H9 (cell line): ENCODE results near the gene RASGEF1C. TPM values are rescaled to one million over a fixed set of nuclear protein-coding genes. Genes with fewer than 3 reads are reported as not detected.

Experiments
- DNase-seq: peaks from one replicate; pipeline ENCODE4 v3.0.0-alpha.2; 2017
- H2AFZ ChIP-seq: one replicate; pipeline ENCODE4 v1.6.1; 2013; ENCODE audit warnings: mild to moderate bottlenecking, low read length, control low read depth, moderate library complexity
- H2AK5ac ChIP-seq: 2 replicates; pipeline ENCODE4 v1.6.1; 2013; ENCODE audit warnings: low read length, control low read depth, mixed read lengths; ENCODE audit not compliant: insufficient read length
- H2BK120ac ChIP-seq: one replicate; pipeline ENCODE4 v1.6.1; 2013; ENCODE audit warnings: low read depth, mild to moderate bottlenecking, low read length, control low read depth, inconsistent platforms; ENCODE audit not compliant: poor library complexity, severe bottlenecking
- H2BK12ac ChIP-seq: 2 replicates; pipeline ENCODE4 v1.6.1; 2013; ENCODE audit warnings: low read length, control low read depth, mixed read lengths, low read depth; ENCODE audit not compliant: insufficient read length
- H2BK15ac ChIP-seq: 2 replicates; pipeline ENCODE4 v1.6.1; 2013; ENCODE audit warnings: low read depth, low read length, control low read depth
- H2BK20ac ChIP-seq: one replicate; pipeline ENCODE4 v1.6.1; 2013; ENCODE audit warnings: low read depth, mild to moderate bottlenecking, low read length, control low read depth, inconsistent platforms; ENCODE audit not compliant: poor library complexity, severe bottlenecking
- H2BK5ac ChIP-seq: 2 replicates; pipeline ENCODE4 v1.6.1; 2013; ENCODE audit warnings: low read length, control low read depth, mixed read lengths; ENCODE audit not compliant: insufficient read length
- H3K14ac ChIP-seq: 2 replicates; pipeline ENCODE4 v1.6.1; 2013; ENCODE audit warnings: low read length, control low read depth; ENCODE audit not compliant: insufficient read depth
- H3K18ac ChIP-seq: 2 replicates; pipeline ENCODE4 v1.6.1; 2013; ENCODE audit warnings: low read depth, mild to moderate bottlenecking, mixed read lengths, low read length, control low read depth; ENCODE audit not compliant: insufficient read length
- H3K23ac ChIP-seq: 2 replicates; pipeline ENCODE4 v1.6.1; 2013; ENCODE audit warnings: low read length, control low read depth, mixed read lengths, low read depth; ENCODE audit not compliant: insufficient read length
- H3K23me2 ChIP-seq: 2 replicates; pipeline ENCODE4 v1.6.1; 2013; ENCODE audit warnings: low read depth, mild to moderate bottlenecking, mixed read lengths, low read length, control low read depth; ENCODE audit not compliant: insufficient read length, poor library complexity, severe bottlenecking
- H3K27ac ChIP-seq: 2 replicates; pipeline ENCODE4 v1.5.1; 2013; ENCODE audit warnings: low read length, control low read depth, mixed read lengths, low read depth; ENCODE audit not compliant: insufficient read length
- H3K27me3 ChIP-seq: 2 replicates; pipeline ENCODE4 v1.6.1; 2013; ENCODE audit warnings: low read length, control low read depth, inconsistent platforms; ENCODE audit not compliant: insufficient read depth
- H3K4ac ChIP-seq: 2 replicates; pipeline ENCODE4 v1.6.1; 2013; ENCODE audit warnings: low read depth, mild to moderate bottlenecking, control low read depth, inconsistent platforms, low read length, moderate library complexity
- H3K4me1 ChIP-seq: 2 replicates; pipeline ENCODE4 v1.6.1; 2013; ENCODE audit warnings: low read length, control low read depth, inconsistent platforms; ENCODE audit not compliant: insufficient read depth
- H3K4me2 ChIP-seq: 2 replicates; pipeline ENCODE4 v1.6.1; 2013; ENCODE audit warnings: low read length, control low read depth, mixed read lengths; ENCODE audit not compliant: insufficient read length, insufficient read depth
- H3K56ac ChIP-seq: 2 replicates; pipeline ENCODE4 v1.6.1; 2013; ENCODE audit warnings: low read depth, mild to moderate bottlenecking, mixed read lengths, low read length, control low read depth; ENCODE audit not compliant: insufficient read length
- H3K79me1 ChIP-seq: 2 replicates; pipeline ENCODE4 v1.6.1; 2013; ENCODE audit warnings: low read depth, mild to moderate bottlenecking, moderate library complexity, low read length, control low read depth, inconsistent platforms; ENCODE audit not compliant: insufficient read depth, poor library complexity, severe bottlenecking
- H3K79me2 ChIP-seq: 2 replicates; pipeline ENCODE4 v1.6.1; 2013; ENCODE audit warnings: low read length, control low read depth, inconsistent platforms; ENCODE audit not compliant: insufficient read depth
- H3K9ac ChIP-seq: 2 replicates; pipeline ENCODE4 v1.6.1; 2013; ENCODE audit warnings: low read length, control low read depth, mixed read lengths; ENCODE audit not compliant: insufficient read length; ENCODE audit errors: extremely low read depth
- H3K9me3 ChIP-seq: one replicate; pipeline ENCODE4 v1.6.1; 2013; ENCODE audit warnings: low read depth, low read length, inconsistent platforms; ENCODE audit not compliant: control insufficient read depth
- H3T11ph ChIP-seq: one replicate; pipeline ENCODE4 v1.6.1; 2013; ENCODE audit warnings: mild to moderate bottlenecking, low read length, control low read depth, inconsistent platforms
- H4K20me1 ChIP-seq: one replicate; pipeline ENCODE4 v1.6.1; 2013; ENCODE audit not compliant: control insufficient read depth, insufficient read length, insufficient read depth
- H4K5ac ChIP-seq: 2 replicates; pipeline ENCODE4 v1.6.1; 2013; ENCODE audit warnings: low read depth, mild to moderate bottlenecking, mixed read lengths, low read length, control low read depth; ENCODE audit not compliant: insufficient read length
- H4K8ac ChIP-seq: replicated peaks from 2 replicates; pipeline ENCODE4 v1.6.1; 2013; ENCODE audit warnings: low read length, control low read depth, mixed read lengths, low read depth; ENCODE audit not compliant: insufficient read length
- H4K91ac ChIP-seq: 2 replicates; pipeline ENCODE4 v1.6.1; 2013; ENCODE audit warnings: low read depth, mild to moderate bottlenecking, moderate library complexity, mixed read lengths, low read length, control low read depth; ENCODE audit not compliant: insufficient read length
- H3K27ac Mint-ChIP-seq, 3 experiments: 2 replicates in 2 of 3; 3 replicates in 1 of 3; pipeline ENCODE4 v1.8.0; 2020 to 2021; ENCODE audit warnings: mixed read lengths in 3 of 3, mild to moderate bottlenecking in 1 of 3, moderate library complexity in 1 of 3
- H3K27me3 Mint-ChIP-seq: 2 replicates; pipeline ENCODE4 v1.8.0; 2021; ENCODE audit warnings: low read depth, mild to moderate bottlenecking, moderate library complexity, mixed read lengths
- H3K36me3 Mint-ChIP-seq, 3 experiments: 2 replicates in 2 of 3; 3 replicates in 1 of 3; pipeline ENCODE4 v1.8.0; 2020 to 2021; ENCODE audit warnings: low read depth in 3 of 3, mixed read lengths in 3 of 3; ENCODE audit not compliant: insufficient read depth in 1 of 3
- H3K4me1 Mint-ChIP-seq, 2 experiments: 2 replicates each; pipeline ENCODE4 v1.8.0; 2020; ENCODE audit warnings: mixed read lengths in 2 of 2
- H3K4me3 Mint-ChIP-seq, 2 experiments: 2 replicates in 1 of 2; 3 replicates in 1 of 2; pipeline ENCODE4 v1.8.0; 2020 to 2021; ENCODE audit warnings: mild to moderate bottlenecking in 2 of 2, mixed read lengths in 2 of 2, moderate library complexity in 1 of 2
- H3K9me3 Mint-ChIP-seq, 2 experiments: 2 replicates in 1 of 2; 3 replicates in 1 of 2; pipeline ENCODE4 v1.8.0; 2020; ENCODE audit warnings: mild to moderate bottlenecking in 2 of 2, mixed read lengths in 2 of 2, moderate library complexity in 1 of 2
- CTCF ChIP-seq: fragments of 200-600 bp; sonication (generic); conservative IDR thresholded peaks from 3 replicates; pipeline ENCODE4 v1.8.0; 2021; ENCODE audit warnings: antibody characterized with exemption, mild to moderate bottlenecking
- WGBS: extraction: QIAGEN DNeasy Blood & Tissue Kit; methylation state at CpG from one replicate; pipeline ENCODE4 v1.1.7; 2013; ENCODE audit warnings: missing lambda C conversion rate, low lambda C conversion rate, mixed read lengths; ENCODE audit not compliant: insufficient read length; ENCODE audit errors: extremely low coverage; 5-methylcytosine and 5-hydroxymethylcytosine counted together
- total RNA-seq: library from RNA; stranded (reverse); gene quantifications from 2 replicates; pipeline ENCODE4 v1.2.1, GENCODE V29; 2021

RASGEF1C gene
- total RNA-seq, 1 experiment from 2014 or later, result 0.83 TPM

GRCh38 chr5:180130291-180130869 is 78.6 kb downstream of the RASGEF1C start:
- Histone ChIP-seq H3K9me3 (no peaks in the 10 kb centered on the region), H3K23ac (no peak overlapping the region), H2BK120ac (no peak overlapping the region), H3K4ac (no peak overlapping the region), H2BK12ac (no peak overlapping the region), H3K79me1 (no peaks in the 10 kb centered on the region), H2AK5ac (no peak overlapping the region), H3K4me1 (no peaks in the 10 kb centered on the region), H4K5ac (no peak overlapping the region), H3K56ac (no peak overlapping the region), H4K8ac (no peak overlapping the region), H2BK5ac (no peak overlapping the region), H4K91ac (no peak overlapping the region), H3K4me2 (no peak overlapping the region), H2BK15ac (no peak overlapping the region), H3K27me3 (no peaks in the 10 kb centered on the region), H3K79me2 (no peaks in the 10 kb centered on the region), H3K14ac (no peak overlapping the region), H3K18ac (no peak overlapping the region), H4K20me1 (no peaks in the 10 kb centered on the region), H3T11ph (no peak overlapping the region), H2AFZ (no peak overlapping the region), H3K23me2 (no peaks in the 10 kb centered on the region), H3K27ac (no peak overlapping the region), H3K9ac (no peak overlapping the region), H2BK20ac (no peak overlapping the region)
- no peaks in the 10 kb centered on the region for H3K36me3 Mint-ChIP-seq
- H3K27me3 Mint-ChIP-seq, result peaks cover 7% of the 10 kb centered on the region
- H3K4me1 Mint-ChIP-seq, result peaks cover 7 to 13% of the 10 kb centered on the region in 2 experiments; a peak in 2 of 4 replicates
- peak overlapping the region in 1 of 3 experiments; percentile 7; a peak in 1 of 7 replicates for H3K27ac Mint-ChIP-seq
- no CpG with 5 or more reads among the region's 16 CpGs for WGBS
- DNase-seq, result peak; percentile 31
- no peaks in the 10 kb centered on the region for H3K9me3 Mint-ChIP-seq
- H3K4me3 Mint-ChIP-seq, result no peak overlapping the region
- TF ChIP-seq CTCF, result no peak
